GM21528 (cell line): ENCODE data around the gene RPH3AL.
"Not testable (repeated sequence)": the region's sequence is repeated elsewhere in the genome, so short reads cannot be mapped to it uniquely, and the experiment has no call there.

Experiments used
- ATAC-seq: cut with Tn5 transposase; IDR thresholded peaks from one replicate; pipeline ENCODE4 v1.9.1; 2021; ENCODE audit warnings: mild to moderate bottlenecking, moderate library complexity; ENCODE audit not compliant: unreplicated experiment, low FRiP score

Gene RPH3AL

GRCh38 chr17:213286-214105 lies 139.1 kb downstream of the RPH3AL start:
- ATAC-seq, result no peak

GRCh38 chr17:210402-210801 lies 142.2 kb downstream of the RPH3AL start:
- ATAC-seq, result no peak

- no peak for ATAC-seq
Measured at GRCh38 chr17:208429-208828, 144.2 kb downstream of the RPH3AL start.

GRCh38 chr17:207775-208174 lies 144.8 kb downstream of the RPH3AL start:
- no peak for ATAC-seq

- ATAC-seq, result no peak
Measured at GRCh38 chr17:206941-207560, 145.6 kb downstream of the RPH3AL start.

GRCh38 chr17:206484-206883 lies 146.1 kb downstream of the RPH3AL start:
- not testable (repeated sequence) for ATAC-seq

GRCh38 chr17:205817-206216 lies 146.8 kb downstream of the RPH3AL start:
- no peak for ATAC-seq

GRCh38 chr17:205148-205669 lies 147.4 kb downstream of the RPH3AL start:
- ATAC-seq, result no peak

- ATAC-seq, result no peak
Measured at GRCh38 chr17:204427-205147, 148.0 kb downstream of the RPH3AL start.

- ATAC-seq, result no peak
Measured at GRCh38 chr17:202501-202951, 150.1 kb downstream of the RPH3AL start.

GRCh38 chr17:201736-202135 lies 150.9 kb downstream of the RPH3AL start:
- not testable (repeated sequence) for ATAC-seq

GRCh38 chr17:201257-201656 lies 151.3 kb downstream of the RPH3AL start:
- not testable (repeated sequence) for ATAC-seq

GRCh38 chr17:200586-200985 lies 152.0 kb downstream of the RPH3AL start:
- no peak for ATAC-seq

- ATAC-seq, result no peak
Measured at GRCh38 chr17:199806-200545, 152.6 kb downstream of the RPH3AL start.

- no peak for ATAC-seq
Measured at GRCh38 chr17:199191-199604, 153.4 kb downstream of the RPH3AL start.

GRCh38 chr17:198225-198624 lies 154.4 kb downstream of the RPH3AL start:
- ATAC-seq, result not testable (repeated sequence)

- no peak for ATAC-seq
Measured at GRCh38 chr17:197352-197751, 155.3 kb downstream of the RPH3AL start.

GRCh38 chr17:194828-195602 lies 157.6 kb downstream of the RPH3AL start:
- no peak for ATAC-seq
